Adipose tissue (tissue), 3 donors: ENCODE data around the gene KRT74. TPM values are rescaled to one million over a fixed set of nuclear protein-coding genes. Genes with fewer than 3 reads are reported as not detected.

Experiments used
- H3K27ac ChIP-seq: one replicate; pipeline ENCODE4 v1.5.1; 2013; ENCODE audit warnings: low read depth, low read length
- WGBS, 3 donors: extraction: QIAGEN DNeasy Blood & Tissue Kit; methylation state at CpG; one replicate each; pipeline ENCODE4 v1.1.7; 2013; 5-methylcytosine and 5-hydroxymethylcytosine counted together
- polyA plus RNA-seq, 3 donors: library from polyadenylated mRNA; stranded (reverse); fragments of 200-250 nt; gene quantifications; one replicate each; pipeline ENCODE4 v1.2.3, GENCODE V29; 2013
- donor health status: healthy with polysubstance abuse.
- donor health status: Bipolar disorder and iron deficiency.
- donor health status: healthy.

The KRT74 gene
- polyA plus RNA-seq, 3 donors = not detected

- WGBS, 3 donors = 74 to 88% (median 83%) methylated on average over 7 of the region's 7 CpGs
- no peak overlapping the region for H3K27ac ChIP-seq
Measured at GRCh38 chr12:52581066-52581465, 7.4 kb upstream of the KRT74 start.

DNA sequence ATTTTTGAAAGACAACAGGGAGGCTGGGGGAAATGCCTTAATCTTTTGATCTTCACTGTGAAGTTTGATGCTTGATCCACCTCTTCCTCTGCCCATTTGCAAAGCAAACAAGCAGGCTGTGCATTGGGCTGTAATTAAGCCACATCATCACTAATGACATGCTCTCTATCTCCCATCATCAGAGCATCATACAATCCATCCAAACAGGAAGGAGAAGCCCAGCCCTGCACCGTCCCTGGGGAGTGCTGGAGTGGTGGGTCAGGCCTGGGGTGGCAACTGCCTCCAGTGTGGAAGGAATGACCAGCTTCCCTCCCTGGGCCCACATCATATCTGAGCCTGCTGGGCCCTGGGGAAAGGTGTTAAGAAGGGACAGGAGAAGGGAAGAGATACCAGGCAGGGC, 6.9 kb upstream of the KRT74 start:
- WGBS, 3 donors = 57 to 70% (median 67%) methylated on average over 1 of the region's 1 CpG

DNA sequence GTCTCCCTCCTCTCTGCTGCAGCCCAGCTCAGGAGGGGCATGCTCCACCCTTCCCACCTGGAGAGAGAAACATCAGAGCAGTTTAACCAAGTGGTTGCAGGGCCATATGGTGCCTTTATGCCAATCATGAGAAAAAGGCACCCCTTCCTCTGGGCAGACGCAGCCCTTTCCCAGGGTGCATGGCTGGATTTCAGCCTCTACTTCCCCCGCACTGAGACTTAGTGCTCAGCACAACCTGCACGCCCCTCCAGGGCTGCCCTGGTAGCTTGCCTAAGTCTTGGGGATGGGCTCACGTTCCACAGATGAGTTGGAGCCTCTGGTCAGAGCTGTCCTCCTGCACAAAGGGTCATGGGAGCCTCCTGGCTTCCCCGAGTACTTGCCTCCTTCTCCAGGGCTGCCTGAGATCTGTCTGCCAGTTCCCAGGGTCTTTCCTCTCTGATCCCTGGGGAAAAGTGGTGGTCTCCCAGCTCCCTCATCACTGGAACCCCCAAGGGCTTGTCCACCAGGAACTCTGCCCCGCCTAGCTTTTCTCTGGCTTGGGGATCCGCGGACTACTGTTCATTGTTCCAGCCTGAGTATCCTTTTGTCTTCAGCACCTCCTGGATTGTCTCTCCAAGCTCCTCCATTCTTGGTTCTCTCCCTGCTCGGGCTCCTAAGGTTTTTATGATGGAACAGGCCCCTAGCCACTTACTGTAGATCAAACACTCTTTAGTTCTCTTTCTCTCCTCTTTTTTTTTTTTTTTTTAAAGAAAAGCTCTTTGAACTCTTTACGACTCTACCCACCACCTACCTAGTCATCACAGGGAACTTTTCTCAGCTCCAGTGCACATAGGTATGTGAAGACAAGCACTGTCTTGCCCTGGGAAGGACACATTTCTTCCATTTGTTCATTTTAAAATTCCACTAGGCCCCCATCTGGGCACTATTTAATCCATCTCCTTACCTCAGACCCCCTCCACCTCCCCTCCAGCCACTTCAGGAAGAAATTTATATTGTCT, 6.1 kb upstream of the KRT74 start:
- WGBS, 3 donors = 76 to 81% (median 81%) methylated on average over 10 of the region's 10 CpGs
- H3K27ac ChIP-seq = no peak overlapping the region

More for the DNA sequence above, 6.9 kb upstream of the KRT74 start:
- no peak overlapping the region for H3K27ac ChIP-seq

DNA sequence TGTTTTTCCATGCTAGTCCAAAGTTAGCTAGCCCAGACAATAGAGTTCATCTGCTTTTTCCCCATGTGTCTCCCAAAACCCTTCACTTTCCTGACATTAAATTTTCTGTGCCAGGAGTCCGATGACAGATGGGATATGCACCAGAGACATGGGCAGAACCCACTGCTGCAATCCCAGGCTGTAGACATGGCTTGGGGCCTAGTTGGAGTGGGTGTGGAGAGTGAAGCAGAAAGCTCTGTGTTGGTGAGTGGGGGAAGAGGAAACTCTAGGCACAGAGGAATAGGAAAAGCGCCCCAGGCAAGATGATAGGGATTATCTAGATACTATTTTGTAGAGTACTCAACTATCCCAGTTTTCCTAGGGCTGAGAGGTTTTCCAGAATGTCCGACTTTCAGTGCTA, 4.8 kb upstream of the KRT74 start:
- no peak overlapping the region for H3K27ac ChIP-seq
- WGBS, 3 donors = 84 to 92% (median 90%) methylated on average over 3 of the region's 3 CpGs

DNA sequence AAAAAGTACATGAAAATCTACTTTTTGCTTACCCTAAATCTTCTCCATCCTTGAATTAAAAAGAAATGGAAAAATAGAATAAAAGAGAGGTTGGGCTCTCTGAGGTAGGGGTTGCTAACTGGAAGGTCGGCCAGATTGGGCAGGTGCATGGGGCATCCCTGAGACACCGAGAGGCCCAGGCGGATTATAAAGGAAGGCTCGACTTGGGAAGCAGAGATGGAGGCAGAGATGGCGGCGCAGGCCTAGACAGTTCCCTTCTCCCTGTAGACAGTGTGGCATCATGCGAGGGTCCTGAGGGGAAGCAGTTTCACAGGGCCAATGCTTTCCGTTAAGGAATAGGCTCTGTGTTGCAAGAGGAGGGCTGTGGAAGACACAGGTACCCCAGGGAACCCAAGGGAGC, 3.7 kb upstream of the KRT74 start:
- whole genome bisulfite sequencing, 3 donors = 89 to 94% (median 91%) methylated on average over 8 of the region's 8 CpGs
- H3K27ac ChIP-seq = no peak overlapping the region

- WGBS, 3 donors = 78 to 93% (median 91%) methylated on average over 3 of the region's 3 CpGs
- no peak overlapping the region for H3K27ac ChIP-seq
Measured at GRCh38 chr12:52575948-52576347, 2.3 kb upstream of the KRT74 start.

DNA sequence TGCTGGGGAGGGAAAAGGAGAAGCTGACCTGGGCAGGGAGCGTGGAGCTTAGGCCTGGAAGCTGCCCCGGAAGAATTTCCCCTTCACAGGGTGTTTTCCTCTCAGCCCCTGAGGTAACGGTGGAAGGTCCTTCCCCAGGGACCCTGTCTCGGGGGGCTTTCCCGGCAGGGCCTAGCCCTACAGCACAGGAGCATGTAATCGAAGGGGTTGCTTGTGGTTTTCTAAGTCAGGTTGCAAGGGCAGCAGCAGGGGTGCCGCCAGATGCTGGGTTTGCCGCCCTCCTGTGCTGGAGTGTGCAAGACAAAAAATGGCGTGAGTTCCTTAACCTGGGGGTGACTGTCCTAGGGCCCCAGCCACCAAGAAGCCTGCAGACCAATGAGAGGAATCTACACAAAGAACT, 1.6 kb upstream of the KRT74 start:
- WGBS, 3 donors = 87 to 92% (median 89%) methylated on average over 9 of the region's 9 CpGs
- H3K27ac ChIP-seq = no peak overlapping the region

- WGBS, 3 donors = 87 to 93% (median 92%) methylated on average over 15 of the region's 15 CpGs
Measured at GRCh38 chr12:52573306-52573705, 337 bp downstream of the KRT74 start.

DNA sequence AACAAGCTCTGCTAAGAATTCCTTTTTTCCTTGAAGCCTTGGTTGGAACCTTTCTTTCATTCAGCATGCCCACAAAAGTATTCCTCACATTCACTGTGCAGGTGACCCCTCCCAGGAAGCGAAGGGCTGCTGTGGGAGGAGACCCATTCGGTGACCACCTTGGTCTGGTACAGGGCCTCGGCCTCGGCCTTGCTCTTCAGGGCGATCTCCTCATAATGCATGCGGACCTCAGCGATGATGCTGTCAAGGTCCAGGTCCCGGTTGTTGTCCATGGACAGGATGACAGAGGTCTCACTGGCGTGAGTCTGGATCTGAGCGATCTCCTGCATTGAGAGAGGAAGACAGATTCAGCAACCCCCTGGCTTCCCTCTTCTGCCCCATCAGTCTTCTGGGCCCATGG, 3.1 kb downstream of the KRT74 start:
- no peak overlapping the region for H3K27ac ChIP-seq
- WGBS, 3 donors = 90 to 96% (median 95%) methylated on average over 10 of the region's 10 CpGs

More at GRCh38 chr12:52573306-52573705, 337 bp downstream of the KRT74 start:
- H3K27ac ChIP-seq = no peak overlapping the region

DNA sequence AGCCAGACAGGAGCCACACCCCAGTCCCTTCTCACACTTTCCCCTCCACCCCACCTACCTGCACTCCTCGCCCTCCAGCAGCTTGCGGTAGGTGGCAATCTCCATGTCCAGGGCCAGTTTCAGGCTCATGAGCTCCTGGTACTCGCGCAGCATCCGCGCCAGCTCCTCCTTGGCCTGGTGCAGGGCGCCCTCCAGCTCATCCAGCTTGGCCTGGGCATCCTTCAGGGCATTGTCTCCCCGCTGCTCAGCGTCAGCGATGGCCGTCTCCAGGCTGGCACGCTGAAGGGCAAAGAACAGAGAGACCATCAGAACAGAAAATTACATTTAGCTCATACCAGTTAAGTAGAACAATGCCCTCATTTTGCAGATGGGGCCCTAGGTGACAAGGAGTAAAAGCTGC, 5.5 kb downstream of the KRT74 start:
- 83 to 95% (median 92%) methylated on average over 12 of the region's 12 CpGs for WGBS, 3 donors

DNA sequence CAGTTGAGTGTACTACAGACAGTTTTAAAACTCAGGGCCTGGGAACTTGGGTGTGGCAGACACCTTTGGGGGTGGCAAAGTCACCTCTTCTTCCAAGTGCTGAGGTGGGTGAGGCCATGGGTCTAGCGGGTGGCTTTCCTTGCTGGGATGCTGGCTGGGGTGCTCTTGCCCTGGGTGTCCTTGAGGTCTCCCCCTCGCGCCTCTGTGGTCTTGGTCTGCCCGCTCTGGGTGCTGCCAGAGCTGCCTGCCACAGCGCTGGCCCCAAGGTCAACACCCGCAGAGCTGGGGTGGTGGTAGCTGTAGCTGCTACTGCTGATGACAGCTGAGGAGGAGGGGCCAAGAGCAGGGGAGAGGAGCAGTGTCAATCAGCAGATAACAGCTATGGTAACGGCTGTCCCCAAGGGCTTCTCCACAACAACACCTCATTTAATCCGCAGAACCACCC, 6.8 kb downstream of the KRT74 start:
- no peak overlapping the region for H3K27ac ChIP-seq
- WGBS, 3 donors = 43 to 78% (median 75%) methylated on average over 8 of the region's 8 CpGs

More for the DNA sequence above, 5.5 kb downstream of the KRT74 start:
- no peak overlapping the region for H3K27ac ChIP-seq

DNA sequence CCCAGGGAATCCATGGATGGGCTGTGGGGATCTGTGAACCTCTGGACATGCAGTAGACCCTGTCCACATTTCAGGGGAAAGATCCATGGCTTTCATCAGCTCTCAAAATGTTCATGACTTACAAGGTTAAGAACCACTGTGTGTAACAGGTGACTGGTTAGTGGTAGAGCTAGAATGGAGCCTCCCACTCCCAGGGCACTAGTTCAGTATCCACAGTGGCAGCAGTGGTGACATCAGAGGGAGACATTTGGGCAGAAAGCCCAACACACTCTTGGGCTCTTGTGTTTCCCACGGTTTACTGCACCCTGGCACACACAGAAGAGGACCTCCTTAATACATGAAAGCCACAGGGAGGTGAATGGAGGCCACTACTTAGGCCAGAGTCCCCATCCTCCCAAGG, 9.1 kb downstream of the KRT74 start:
- WGBS, 3 donors = 59 to 71% (median 70%) methylated on average over 1 of the region's 1 CpG
- no peak overlapping the region for H3K27ac ChIP-seq

GRCh38 chr12:52561880-52562449, 11.7 kb downstream of the KRT74 start:
- no peak overlapping the region for H3K27ac ChIP-seq
- 62 to 63% (median 63%) methylated on average over 3 of the region's 3 CpGs for whole genome bisulfite sequencing, 3 donors

DNA sequence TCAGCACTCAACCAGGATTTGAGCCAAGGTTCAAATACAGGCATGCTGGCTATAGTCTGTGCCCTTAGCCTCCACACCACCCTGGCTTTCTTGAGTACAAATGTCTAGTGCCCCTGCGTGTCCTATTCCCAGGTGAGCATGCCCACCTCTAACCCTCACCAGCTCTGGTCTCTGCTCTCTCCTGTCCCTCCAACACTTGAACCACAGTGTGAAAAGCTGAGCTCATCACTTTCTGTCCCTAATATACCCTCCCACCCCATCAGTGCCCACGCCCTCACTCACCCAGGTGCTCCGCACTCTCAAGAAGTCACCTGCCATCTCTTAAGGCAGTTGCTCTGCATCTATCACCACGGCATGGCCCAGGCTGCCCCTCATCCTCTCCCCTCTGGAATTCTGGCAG, 13.7 kb downstream of the KRT74 start:
- no peak overlapping the region for H3K27ac ChIP-seq
- 82 to 84% (median 84%) methylated on average over 4 of the region's 4 CpGs for WGBS, 3 donors

DNA sequence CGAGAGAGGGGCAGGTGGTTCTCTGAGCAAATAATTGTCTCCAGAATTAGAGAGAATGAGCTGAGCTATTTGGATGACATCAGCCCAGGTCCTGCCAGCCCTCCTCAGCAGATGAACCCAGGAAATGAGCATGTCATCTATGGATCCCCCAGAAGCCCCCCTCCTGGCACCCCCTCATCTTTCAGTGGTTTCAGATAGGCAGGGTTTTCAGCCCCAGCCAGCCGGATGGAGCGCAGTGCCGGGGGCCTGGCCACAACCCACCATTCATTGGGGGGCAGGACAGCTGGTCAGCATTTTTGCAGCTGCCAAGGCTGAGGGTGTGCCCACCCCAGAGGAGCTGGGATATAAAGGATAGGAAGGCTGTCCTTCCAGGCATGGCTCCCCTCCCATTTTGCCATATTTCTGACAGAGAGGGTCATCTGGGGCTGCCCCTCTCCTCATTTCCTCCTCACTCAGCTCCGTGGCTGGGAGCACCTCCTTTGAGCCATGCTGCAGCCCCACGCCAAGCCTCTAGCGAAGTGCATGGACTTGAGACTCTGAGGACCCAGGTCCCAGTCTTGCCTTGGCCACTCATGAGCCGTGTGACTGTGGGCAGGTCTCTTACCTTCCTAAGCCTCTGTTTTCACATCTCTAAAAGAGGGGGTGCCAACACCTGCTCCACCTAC, 14.7 kb downstream of the KRT74 start:
- H3K27ac ChIP-seq = no peak overlapping the region
- 66 to 78% (median 68%) methylated on average over 8 of the region's 8 CpGs for WGBS, 3 donors

DNA sequence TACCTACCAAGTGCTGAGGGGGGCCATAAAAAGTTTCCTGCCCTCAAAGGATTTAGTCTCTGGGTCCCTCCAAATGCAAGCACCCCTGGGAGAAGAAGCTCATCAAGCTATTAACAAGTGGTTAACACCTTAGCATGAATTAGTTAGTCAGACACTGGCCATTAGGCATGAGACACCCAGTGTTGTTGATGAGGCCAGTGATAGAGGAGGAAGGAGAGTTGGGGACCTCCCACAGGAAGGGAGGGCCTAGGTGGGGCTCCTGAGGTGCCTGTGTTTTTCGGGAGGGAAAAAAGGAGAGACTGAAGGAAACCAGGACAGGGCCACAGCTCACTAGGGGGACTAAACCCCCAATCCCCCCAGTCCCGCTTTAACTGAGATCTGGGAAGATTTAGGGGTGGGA, 16.2 kb downstream of the KRT74 start:
- 45 to 63% (median 60%) methylated on average over 2 of the region's 2 CpGs for WGBS, 3 donors
- no peak overlapping the region for H3K27ac ChIP-seq

DNA sequence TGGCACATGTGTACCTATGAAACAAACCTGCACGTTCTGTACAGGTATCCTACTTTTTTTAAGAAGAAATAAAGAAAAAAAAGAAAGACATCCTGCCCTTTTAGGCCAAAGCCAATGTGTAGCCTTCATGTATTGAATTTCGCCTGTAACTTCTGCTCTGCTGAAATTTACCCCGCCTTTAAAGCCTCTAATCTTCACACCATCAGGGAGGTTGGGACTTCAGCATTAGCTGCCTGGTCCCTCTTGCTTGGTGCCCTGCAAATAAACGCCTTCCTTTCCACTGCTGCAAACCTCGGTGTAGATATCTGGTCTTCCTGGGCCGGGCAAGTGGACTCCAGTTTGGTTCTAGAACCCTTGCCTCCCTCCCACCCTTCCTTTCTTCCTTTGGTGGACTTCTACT, 18.1 kb downstream of the KRT74 start:
- WGBS, 3 donors = 62 to 84% (median 74%) methylated on average over 6 of the region's 6 CpGs
- no peak overlapping the region for H3K27ac ChIP-seq

- H3K27ac ChIP-seq = no peak within 1 kb of the TSS
- WGBS, 3 donors = 79 to 92% (median 85%) methylated on average over 14 of the region's 14 CpGs
Measured at GRCh38 chr12:52552681-52553195, 20.9 kb downstream of the KRT74 start, which contains the start of gene KRT71. TSS of gene KRT71 (minus strand) at chr12:52553145. CDS start at chr12:52553077, 68 bp downstream.

GRCh38 chr12:52552055-52552454, 21.6 kb downstream of the KRT74 start:
- WGBS, 3 donors = 59 to 77% (median 74%) methylated on average over 5 of the region's 5 CpGs

More at GRCh38 chr12:52552055-52552454, 21.6 kb downstream of the KRT74 start:
- no peak overlapping the region for H3K27ac ChIP-seq
